NCI-H1694 (cell line): ENCODE data around the gene RHOF.
"Not testable (repeated sequence)": the region's sequence is repeated elsewhere in the genome, so short reads cannot be mapped to it uniquely, and the experiment has no call there.

ENCODE experiments used
- DNase-seq: peaks from one replicate; lab custom pipeline; 2025; lab: John Stamatoyannopoulos, UW

The RHOF gene

GRCh38 chr12:121775501-121775900, 18.0 kb downstream of the RHOF start:
- no peak for DNase-seq

DNA sequence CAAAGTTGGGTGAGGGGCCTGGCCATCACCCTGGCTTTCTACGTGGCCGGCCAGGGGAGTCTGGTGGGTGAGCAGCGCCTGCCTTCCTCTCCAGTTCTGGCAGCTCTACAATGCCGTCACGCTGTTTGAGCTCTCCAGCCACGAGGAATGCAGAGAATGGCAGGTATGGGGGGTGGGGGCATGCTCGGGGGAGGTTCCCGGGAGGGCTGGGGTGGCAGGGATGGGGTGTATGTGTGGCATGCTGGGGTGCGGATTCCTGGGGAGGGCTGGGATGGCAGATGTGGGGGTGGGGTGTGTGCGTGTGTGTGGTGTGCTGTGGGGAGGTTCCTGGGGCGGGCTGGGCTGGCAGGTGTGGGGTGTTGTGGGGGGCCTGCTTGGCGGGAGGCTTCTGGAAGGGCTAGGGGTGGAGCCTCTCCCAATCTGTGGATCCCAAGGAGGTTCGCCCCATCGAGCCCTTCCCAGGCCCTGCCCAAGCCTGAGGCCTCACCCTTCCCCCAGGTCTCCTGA, 18.5 kb downstream of the RHOF start:
- DNase-seq = no peak

DNA sequence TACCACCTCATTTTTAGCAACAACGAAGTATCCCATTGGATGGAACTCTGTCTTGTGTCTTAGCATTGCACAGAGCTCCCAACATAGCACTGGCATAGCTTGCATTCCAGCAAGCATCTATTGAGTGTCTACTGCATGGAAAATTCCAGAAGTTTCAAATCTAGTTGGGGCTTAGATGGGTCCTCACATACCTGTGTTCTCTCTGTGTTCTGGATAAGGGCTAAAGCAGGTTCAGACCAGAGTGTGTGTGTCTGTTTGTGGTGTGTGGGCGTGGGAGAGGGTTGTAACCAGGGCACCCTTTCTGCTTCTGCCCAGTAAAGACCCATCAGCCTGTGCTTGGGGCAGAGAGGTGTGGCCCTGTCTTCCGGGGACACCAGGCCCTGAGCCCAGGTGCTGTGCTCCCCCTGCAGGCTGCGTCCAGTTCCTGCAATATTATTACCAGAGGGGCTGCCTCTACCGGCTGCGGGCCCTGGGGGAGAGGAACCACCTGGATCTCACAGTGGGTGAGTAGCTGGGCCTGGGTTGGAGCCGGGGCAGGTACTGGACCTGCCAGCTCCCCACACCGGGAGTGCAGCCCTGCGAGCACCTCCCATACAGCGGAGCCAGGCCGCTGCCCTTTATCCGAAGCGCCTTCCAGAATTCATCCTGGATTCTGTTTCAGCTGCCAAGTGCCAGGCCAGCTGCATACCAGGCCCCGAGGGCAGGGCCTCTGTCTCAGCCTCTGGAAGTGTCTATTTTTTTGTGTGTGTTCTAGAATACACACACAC, 20.3 kb downstream of the RHOF start:
- peak; percentile 49 for DNase-seq

GRCh38 chr12:121770813-121771625, 22.5 kb downstream of the RHOF start:
- DNase-seq = no peak

DNA sequence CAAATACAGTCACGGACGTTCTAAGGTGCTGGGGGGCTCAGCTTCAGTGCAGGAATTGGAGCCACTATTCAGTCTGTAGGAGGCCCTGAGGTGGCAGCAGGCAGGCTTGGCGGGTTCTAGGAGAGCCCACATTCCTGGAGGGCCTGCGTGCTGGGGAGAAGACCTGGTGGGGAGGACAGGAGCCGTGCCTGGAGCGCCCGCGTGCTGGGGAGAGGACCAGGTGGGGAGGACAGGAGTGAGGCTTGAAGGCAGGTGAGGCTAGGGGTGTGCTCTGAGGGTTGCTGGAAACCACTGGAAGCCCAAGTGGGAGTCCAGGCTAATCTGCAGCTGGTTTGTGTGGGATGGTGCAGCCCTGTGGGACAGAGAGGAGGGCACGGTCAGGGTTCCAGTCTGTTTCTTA, 23.1 kb downstream of the RHOF start:
- DNase-seq = no peak

GRCh38 chr12:121769831-121770301, 23.6 kb downstream of the RHOF start:
- peak; percentile 58 for DNase-seq

- DNase-seq = no peak
Observed at GRCh38 chr12:121769297-121769830, 24.1 kb downstream of the RHOF start.

GRCh38 chr12:121767525-121768016, 25.9 kb downstream of the RHOF start:
- DNase-seq = peak; percentile 94

DNA sequence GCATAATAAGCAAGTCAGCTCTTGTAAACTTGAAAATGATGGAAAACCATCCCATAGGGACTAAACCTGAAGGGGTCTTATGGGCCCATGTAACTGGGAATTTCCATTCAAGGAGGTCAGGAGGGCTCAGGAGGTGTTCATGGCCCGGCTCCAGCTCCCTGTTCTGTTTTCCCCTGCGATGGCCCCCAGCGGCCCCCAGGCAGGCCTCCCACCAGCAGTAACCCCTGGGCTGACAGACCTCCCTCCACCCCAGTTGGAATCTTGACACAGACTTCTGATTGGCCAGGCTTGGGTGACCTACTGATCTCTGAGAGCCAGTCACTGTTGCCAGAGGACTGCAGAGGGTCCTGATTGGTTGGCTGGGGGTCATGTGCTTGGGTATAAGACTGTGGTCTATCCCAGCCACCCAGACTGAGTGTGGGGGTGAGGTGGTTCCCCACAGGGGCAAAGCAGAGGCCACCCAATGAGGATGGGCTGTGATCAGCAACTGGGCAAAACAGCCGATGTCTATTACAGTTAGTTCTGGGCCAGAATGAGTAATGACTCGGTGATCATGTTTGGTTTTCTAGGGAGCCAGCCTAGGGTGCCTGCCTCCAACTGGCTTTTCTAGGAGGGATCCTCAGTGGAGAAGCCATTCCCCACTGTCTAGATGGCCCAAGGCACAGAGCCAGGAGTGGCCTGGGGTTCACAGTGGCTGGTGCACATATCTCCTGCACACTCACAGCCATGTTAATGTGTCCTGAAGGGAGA, 27.0 kb downstream of the RHOF start:
- DNase-seq = no peak

- peak; percentile 50 for DNase-seq
Observed at GRCh38 chr12:121765573-121765972, 27.9 kb downstream of the RHOF start.

- no peak for DNase-seq
Observed at GRCh38 chr12:121764808-121765207, 28.7 kb downstream of the RHOF start.

DNA sequence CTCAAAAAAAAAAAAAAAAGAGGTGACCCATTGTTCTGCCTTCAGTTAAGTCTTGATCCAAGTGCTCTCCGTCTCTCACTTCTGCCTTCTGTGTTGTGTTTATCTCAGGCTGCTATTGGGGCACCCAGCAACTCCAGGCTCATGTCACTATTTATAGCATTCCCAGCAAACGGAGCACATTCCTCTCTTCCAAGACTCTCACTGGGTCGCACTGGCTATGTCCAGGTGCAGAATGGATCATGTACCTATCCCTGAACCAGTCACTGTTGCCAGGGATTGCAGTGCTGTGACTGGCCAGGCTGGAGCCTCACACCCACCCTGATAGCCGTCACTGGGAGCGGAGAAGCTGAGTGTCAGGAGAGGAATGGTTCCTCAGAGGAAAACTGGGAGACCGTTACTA, 31.2 kb downstream of the RHOF start:
- DNase-seq = no peak

DNA sequence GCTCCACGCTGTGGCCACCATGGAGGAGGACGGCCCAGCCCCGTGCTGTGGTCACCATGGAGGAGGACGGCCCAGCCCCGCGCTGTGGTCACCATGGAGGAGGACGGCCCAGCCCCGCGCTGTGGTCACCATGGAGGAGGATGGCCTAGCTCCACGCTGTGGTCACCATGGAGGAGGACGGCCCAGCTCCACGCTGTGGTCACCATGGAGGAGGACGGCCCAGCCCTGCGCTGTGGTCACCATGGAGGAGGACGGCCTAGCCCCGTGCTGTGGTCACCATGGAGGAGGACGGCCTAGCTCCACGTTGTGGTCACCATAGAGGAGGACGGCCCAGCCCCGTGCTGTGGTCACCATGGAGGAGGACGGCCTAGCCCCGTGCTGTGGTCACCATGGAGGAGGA, 35.0 kb downstream of the RHOF start:
- DNase-seq = not testable (repeated sequence)

DNA sequence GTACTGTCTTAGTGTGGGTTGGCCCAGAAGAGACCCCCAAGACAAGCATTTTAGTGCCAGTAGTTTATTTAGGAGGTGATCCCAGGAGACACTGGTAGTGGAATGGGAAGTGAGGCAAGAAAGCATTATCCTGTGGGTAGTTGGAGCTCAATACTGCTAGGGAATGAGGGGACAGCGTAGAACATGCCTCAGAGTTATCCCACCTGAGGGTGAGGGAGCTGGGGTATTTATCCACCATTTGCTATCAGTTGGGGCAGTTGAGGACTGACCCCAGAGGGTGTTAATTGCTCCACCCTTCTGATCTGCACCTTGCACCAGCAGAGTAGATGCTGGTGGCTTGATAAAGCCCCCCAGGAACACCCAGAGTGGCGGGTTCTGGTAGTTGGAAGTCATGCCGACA, 37.9 kb downstream of the RHOF start:
- DNase-seq = no peak

- no peak for DNase-seq
Observed at GRCh38 chr12:121754836-121755235, 38.7 kb downstream of the RHOF start.

DNA sequence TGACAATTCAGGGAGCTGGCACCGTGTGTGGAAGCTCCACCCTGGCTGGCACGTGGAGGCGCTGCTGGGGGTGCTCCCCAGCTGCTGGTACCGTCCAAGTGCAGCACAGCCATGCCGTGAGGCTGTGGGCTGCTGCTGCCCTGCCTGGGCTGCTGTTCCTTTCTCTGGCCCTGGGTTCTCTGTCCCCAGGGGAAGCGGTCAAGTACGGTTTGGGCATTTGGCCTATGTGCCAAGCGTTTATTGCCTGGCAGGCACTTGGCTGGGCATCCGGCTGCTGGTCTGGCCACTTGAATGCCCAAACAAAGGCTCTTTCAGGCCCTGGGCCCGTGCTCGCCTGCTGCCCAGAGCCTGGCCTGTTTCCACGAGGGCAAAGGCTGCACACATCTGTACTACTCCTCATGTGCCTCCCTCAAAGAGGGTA, 39.6 kb downstream of the RHOF start:
- DNase-seq = no peak

- no peak for DNase-seq
Observed at GRCh38 chr12:121751749-121752351, 41.6 kb downstream of the RHOF start.

DNA sequence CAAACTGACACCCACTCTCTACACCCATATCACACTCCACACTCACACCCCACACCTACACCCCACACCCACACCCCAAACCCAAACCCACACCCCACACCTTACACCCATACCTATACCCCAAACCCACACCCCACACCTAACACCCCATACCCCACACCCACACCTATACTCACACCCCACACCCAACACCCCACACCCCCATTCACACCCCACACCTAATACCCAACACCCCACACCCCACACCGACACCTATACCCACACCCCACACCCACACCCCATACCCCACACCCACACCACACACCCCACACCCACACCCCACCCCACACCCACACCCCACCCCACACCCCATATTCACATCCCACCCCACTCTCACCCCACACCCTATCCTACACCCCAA, 42.5 kb downstream of the RHOF start:
- no peak for DNase-seq

GRCh38 chr12:121750507-121750955, 43.0 kb downstream of the RHOF start:
- DNase-seq = no peak

- DNase-seq = no peak
Observed at GRCh38 chr12:121749267-121749666, 44.2 kb downstream of the RHOF start.

DNA sequence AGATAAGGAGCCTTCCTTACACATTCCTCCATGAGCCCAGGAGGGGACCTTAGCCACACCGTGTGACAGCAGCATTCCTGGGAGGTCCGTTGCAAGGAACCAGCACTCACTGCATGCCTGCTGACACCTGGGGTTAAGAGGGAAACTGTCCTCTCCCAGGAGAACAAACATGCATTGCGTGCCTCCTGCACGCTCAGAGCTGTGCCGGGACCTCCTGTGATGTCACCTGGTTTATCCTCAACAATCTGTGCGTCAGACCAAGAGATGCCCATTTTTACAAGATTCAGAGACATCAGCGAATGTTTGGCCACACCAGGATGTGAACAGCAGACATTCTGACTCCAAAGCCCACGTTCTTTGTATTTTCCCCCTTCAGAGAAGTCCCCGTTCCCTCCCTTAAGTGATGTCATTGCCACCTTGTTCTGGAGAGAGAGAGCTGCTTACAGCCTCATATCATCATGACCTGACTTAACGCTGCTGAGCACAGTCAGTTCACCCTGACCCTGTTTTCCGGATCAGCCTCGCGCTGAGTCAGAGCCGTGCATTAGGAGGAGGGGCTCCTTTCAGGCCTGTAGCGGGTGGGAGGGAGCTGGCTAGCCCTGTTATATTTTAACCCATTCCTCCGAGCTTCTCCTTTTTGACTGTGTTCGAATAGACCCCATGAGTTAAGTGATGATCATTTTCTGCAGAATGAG, 44.8 kb downstream of the RHOF start:
- no peak for DNase-seq
